Measurements from ENCODE around the gene MRM2. TPM values are rescaled to one million over a fixed set of nuclear protein-coding genes. Genes with fewer than 3 reads are reported as not detected.

The MRM2 gene
- total RNA-seq, 2 experiments from 2014 or later: 45.1 to 52.3 TPM

DNA sequence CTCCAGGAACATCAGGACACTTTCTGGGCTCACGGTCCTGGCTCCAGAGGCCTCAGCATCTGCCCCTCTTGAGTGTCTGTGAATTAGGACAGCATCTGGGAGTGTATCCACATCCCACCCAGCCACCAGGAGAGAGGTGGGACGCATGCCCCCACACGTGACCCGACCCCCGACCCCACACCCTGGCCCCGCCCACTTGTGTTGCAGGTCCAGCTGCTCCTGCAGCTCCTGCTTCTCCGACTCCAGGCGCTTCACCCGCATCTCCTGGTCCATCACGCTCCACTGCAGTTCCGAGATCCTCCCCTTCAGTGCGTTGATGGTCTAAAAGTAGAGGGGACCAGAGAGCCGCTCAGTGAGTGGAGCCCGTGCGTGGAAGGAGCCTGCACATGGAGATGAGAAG lies 22.9 kb downstream of the MRM2 start:
- no peak overlapping the region for H3K4me3 ChIP-seq (ENCODE audit: low read depth, low read length, poor library complexity, severe bottlenecking)
- DNase-seq (ENCODE audit: low spot score): no peak
- no peak for TF ChIP-seq CTCF (conservative IDR thresholded peaks at IDR 0.05; ENCODE audit: low read length)
- TF ChIP-seq EZH2phosphoT487 (IDR thresholded peaks at IDR 0.05; ENCODE audit: borderline replicate concordance, low read depth, low read length): no peak
- BruUV-seq (replicated peaks): no TSS peak
- ChIA-PET POLR2A (no interaction called here), CTCF (ENCODE audit: unreplicated experiment) (no interaction called here)
- H3K4me1 ChIP-seq (ENCODE audit: insufficient read depth, low read length, poor library complexity, severe bottlenecking): no peaks in the 10 kb centered on the region
- peaks cover 87% of the 10 kb centered on the region for H3K36me3 ChIP-seq (ENCODE audit: insufficient read depth, low read length)
- no peak overlapping the region for H3K4me2 ChIP-seq (ENCODE audit: low read length)
- no peak overlapping the region for H3K27ac ChIP-seq (ENCODE audit: low read depth, low read length, poor library complexity, severe bottlenecking)
- no peak overlapping the region for H2AFZ ChIP-seq (ENCODE audit: low read length)
- no peaks in the 10 kb centered on the region for H3K9me3 ChIP-seq (ENCODE audit: low read length)
- H4K20me1 ChIP-seq (ENCODE audit: insufficient read depth, low read length): no peaks in the 10 kb centered on the region
- no peaks in the 10 kb centered on the region for H3K79me2 ChIP-seq (ENCODE audit: insufficient read depth, low read depth, low read length)
- intact Hi-C loops (cut with micrococcal nuclease; ENCODE audit: unreplicated experiment): no loop called here
- no peaks in the 10 kb centered on the region for H3K9me2 ChIP-seq (ENCODE audit: insufficient read depth, low read length)

GRCh38 chr7:2218444-2218785 lies 23.6 kb downstream of the MRM2 start:
- H3K4me2 ChIP-seq (ENCODE audit: low read length): no peak overlapping the region
- BruUV-seq (replicated peaks): no TSS peak
- no peaks in the 10 kb centered on the region for H3K9me3 ChIP-seq (ENCODE audit: low read length)
- CTCF ChIA-PET (ENCODE audit: unreplicated experiment): no interaction called here
- no peaks in the 10 kb centered on the region for H4K20me1 ChIP-seq (ENCODE audit: insufficient read depth, low read length)
- peaks cover 90% of the 10 kb centered on the region for H3K36me3 ChIP-seq (ENCODE audit: insufficient read depth, low read length)
- no peak overlapping the region for H3K4me3 ChIP-seq (ENCODE audit: low read depth, low read length, poor library complexity, severe bottlenecking)
- no peaks in the 10 kb centered on the region for H3K4me1 ChIP-seq (ENCODE audit: insufficient read depth, low read length, poor library complexity, severe bottlenecking)
- H2AFZ ChIP-seq (ENCODE audit: low read length): no peak overlapping the region
- no peaks in the 10 kb centered on the region for H3K79me2 ChIP-seq (ENCODE audit: insufficient read depth, low read depth, low read length)
- intact Hi-C loops (cut with micrococcal nuclease; ENCODE audit: unreplicated experiment): no loop called here
- H3K9me2 ChIP-seq (ENCODE audit: insufficient read depth, low read length): no peaks in the 10 kb centered on the region
- no peak overlapping the region for H3K27ac ChIP-seq (ENCODE audit: low read depth, low read length, poor library complexity, severe bottlenecking)
- no peak for DNase-seq (ENCODE audit: low spot score)
- POLR2A ChIA-PET: no interaction called here
- TF ChIP-seq CTCF (conservative IDR thresholded peaks at IDR 0.05; ENCODE audit: low read length): no peak
- no peak for TF ChIP-seq EZH2phosphoT487 (IDR thresholded peaks at IDR 0.05; ENCODE audit: borderline replicate concordance, low read depth, low read length)

DNA sequence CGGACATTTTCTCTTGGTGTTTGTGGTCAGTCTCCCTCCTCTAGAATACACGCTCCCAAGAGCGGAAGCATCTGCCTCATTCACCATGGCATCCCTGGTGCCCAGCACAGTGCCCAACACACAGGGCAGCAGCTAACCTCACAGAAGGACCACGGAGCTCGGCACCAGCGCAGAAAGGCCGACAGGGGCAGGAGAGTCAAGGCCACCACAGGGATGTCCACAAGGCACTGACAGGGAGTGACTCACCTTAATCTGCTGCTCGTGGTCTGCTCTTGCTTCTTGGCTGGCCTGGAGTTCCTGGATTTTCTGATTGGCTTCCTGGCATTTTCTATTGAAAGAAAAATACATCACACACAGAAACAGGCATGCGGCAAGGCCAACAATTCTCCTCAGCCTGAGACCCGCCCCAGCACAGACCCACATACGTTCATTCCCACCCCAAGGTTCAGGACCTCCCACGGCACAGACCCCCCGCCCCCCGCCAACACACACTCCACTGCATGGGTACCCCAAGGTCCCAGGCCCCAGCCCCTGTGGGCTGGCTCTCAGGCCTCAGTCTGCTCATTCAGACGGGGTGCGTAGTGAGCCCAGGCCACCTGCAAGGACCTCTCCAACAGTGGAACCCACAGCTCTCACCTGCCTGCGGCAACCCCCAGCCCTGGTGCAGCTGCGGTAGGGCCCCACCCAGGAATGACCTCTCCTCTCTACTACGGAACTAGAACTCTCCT lies 24.1 kb downstream of the MRM2 start:
- Histone ChIP-seq H3K4me3 (ENCODE audit: low read depth, low read length, poor library complexity, severe bottlenecking) (no peak overlapping the region), H4K20me1 (ENCODE audit: insufficient read depth, low read length) (no peaks in the 10 kb centered on the region), H3K9me2 (ENCODE audit: insufficient read depth, low read length) (no peaks in the 10 kb centered on the region), H3K27ac (ENCODE audit: low read depth, low read length, poor library complexity, severe bottlenecking) (no peak overlapping the region), H3K36me3 (ENCODE audit: insufficient read depth, low read length) (peaks cover 93% of the 10 kb centered on the region), H3K4me1 (ENCODE audit: insufficient read depth, low read length, poor library complexity, severe bottlenecking) (no peaks in the 10 kb centered on the region), H3K4me2 (ENCODE audit: low read length) (no peak overlapping the region), H3K9me3 (ENCODE audit: low read length) (no peaks in the 10 kb centered on the region), H2AFZ (ENCODE audit: low read length) (no peak overlapping the region), H3K79me2 (ENCODE audit: insufficient read depth, low read depth, low read length) (no peaks in the 10 kb centered on the region)
- DNase-seq (ENCODE audit: low spot score): no peak
- CTCF ChIA-PET (ENCODE audit: unreplicated experiment): no interaction called here
- POLR2A ChIA-PET: no interaction called here
- TF ChIP-seq EZH2phosphoT487 (IDR thresholded peaks at IDR 0.05; ENCODE audit: borderline replicate concordance, low read depth, low read length): no peak
- no peak for TF ChIP-seq CTCF (conservative IDR thresholded peaks at IDR 0.05; ENCODE audit: low read length)
- no TSS peak for BruUV-seq (replicated peaks)
- intact Hi-C loops (cut with micrococcal nuclease; ENCODE audit: unreplicated experiment): no loop called here

Measured in OCI-LY7 (cell line).